Germinal center (tissue), 1 donor: ENCODE measurements around the gene PTPRR.

ENCODE experiments used
- DNase-seq: peaks from one replicate; pipeline ENCODE4 v3.0.0; 2012; ENCODE audit warnings: mixed read lengths, low spot score

The PTPRR gene

GRCh38 chr12:70695361-70696023, 225.0 kb downstream of the PTPRR start:
- no peak for DNase-seq

- DNase-seq: peak; percentile 8
Observed at GRCh38 chr12:70692681-70693288, 227.8 kb downstream of the PTPRR start.

- no peak for DNase-seq
Observed at GRCh38 chr12:70691018-70691672, 229.4 kb downstream of the PTPRR start.

- DNase-seq: no peak
Observed at GRCh38 chr12:70686907-70687306, 233.6 kb downstream of the PTPRR start.

GRCh38 chr12:70686299-70686698, 234.2 kb downstream of the PTPRR start:
- no peak for DNase-seq

GRCh38 chr12:70683976-70684375, 236.6 kb downstream of the PTPRR start:
- no peak for DNase-seq

- DNase-seq: no peak
Observed at GRCh38 chr12:70671698-70672097, 248.8 kb downstream of the PTPRR start.

- DNase-seq: no peak
Observed at GRCh38 chr12:70670948-70671347, 249.6 kb downstream of the PTPRR start.

GRCh38 chr12:70667253-70667652, 253.3 kb downstream of the PTPRR start:
- no peak for DNase-seq

- no peak for DNase-seq
Observed at GRCh38 chr12:70666364-70666763, 254.2 kb downstream of the PTPRR start.

- DNase-seq: no peak
Observed at GRCh38 chr12:70664465-70664881, 256.1 kb downstream of the PTPRR start.

GRCh38 chr12:70663838-70664237, 256.7 kb downstream of the PTPRR start:
- no peak for DNase-seq

GRCh38 chr12:70661466-70662161, 258.9 kb downstream of the PTPRR start:
- DNase-seq: no peak

- DNase-seq: no peak
Observed at GRCh38 chr12:70660620-70661219, 259.8 kb downstream of the PTPRR start.

- no peak for DNase-seq
Observed at GRCh38 chr12:70660002-70660604, 260.4 kb downstream of the PTPRR start.

- DNase-seq: no peak
Observed at GRCh38 chr12:70659077-70659606, 261.4 kb downstream of the PTPRR start.

GRCh38 chr12:70657616-70658286, 262.8 kb downstream of the PTPRR start:
- DNase-seq: no peak

GRCh38 chr12:70652451-70652850, 268.1 kb downstream of the PTPRR start:
- no peak for DNase-seq

GRCh38 chr12:70648831-70649230, 271.7 kb downstream of the PTPRR start:
- DNase-seq: no peak

GRCh38 chr12:70648191-70648590, 272.3 kb downstream of the PTPRR start:
- DNase-seq: no peak

GRCh38 chr12:70646850-70647249, 273.7 kb downstream of the PTPRR start:
- DNase-seq: no peak
